ENCODE measurements around the gene TBXAS1.
A peak's percentile ranks its signal among the peaks of the same experiment; 100 is the strongest.

TBXAS1 gene

GRCh38 chr7:140035400-140036223 is 206.5 kb downstream of the TBXAS1 start:
- no peak overlapping the region for H3K4me3 Mint-ChIP-seq
- peaks cover 50% of the 10 kb centered on the region for H3K36me3 Mint-ChIP-seq
- H3K27ac Mint-ChIP-seq, result peak overlapping the region; percentile 48
- peaks cover 35% of the 10 kb centered on the region for H3K4me1 Mint-ChIP-seq
- no peak for DNase-seq (ENCODE audit: low spot score in 2 of 2)
- ATAC-seq, result no peak
- H3K9me3 Mint-ChIP-seq, result no peaks in the 10 kb centered on the region

GRCh38 chr7:140036224-140036962 is 207.3 kb downstream of the TBXAS1 start:
- peak; percentile 83 for ATAC-seq
- Mint-ChIP-seq H3K9me3 (no peaks in the 10 kb centered on the region), H3K36me3 (peaks cover 51% of the 10 kb centered on the region), H3K4me1 (peaks cover 35% of the 10 kb centered on the region), H3K4me3 (no peak overlapping the region), H3K27ac (peak overlapping the region; percentile 45)
- DNase-seq (ENCODE audit: low spot score in 2 of 2), result no peak

- peaks cover 35% of the 10 kb centered on the region for H3K4me1 Mint-ChIP-seq
- no peak for DNase-seq (ENCODE audit: low spot score in 2 of 2)
- H3K36me3 Mint-ChIP-seq, result peaks cover 40% of the 10 kb centered on the region
- no peak overlapping the region for H3K4me3 Mint-ChIP-seq
- peak overlapping the region; percentile 60 for H3K27ac Mint-ChIP-seq
- no peaks in the 10 kb centered on the region for H3K9me3 Mint-ChIP-seq
- ATAC-seq, result no peak
These were observed 210.0 kb downstream of the TBXAS1 start for GRCh38 chr7:140039066-140039465.

- Mint-ChIP-seq H3K36me3 (peaks cover 47% of the 10 kb centered on the region), H3K4me1 (peaks cover 35% of the 10 kb centered on the region), H3K27ac (peak overlapping the region; percentile 54), H3K4me3 (no peak overlapping the region), H3K9me3 (no peaks in the 10 kb centered on the region)
- ATAC-seq (no peak), DNase-seq (ENCODE audit: low spot score in 2 of 2) (no peak)
These were observed 210.8 kb downstream of the TBXAS1 start for GRCh38 chr7:140039896-140040295.

DNA sequence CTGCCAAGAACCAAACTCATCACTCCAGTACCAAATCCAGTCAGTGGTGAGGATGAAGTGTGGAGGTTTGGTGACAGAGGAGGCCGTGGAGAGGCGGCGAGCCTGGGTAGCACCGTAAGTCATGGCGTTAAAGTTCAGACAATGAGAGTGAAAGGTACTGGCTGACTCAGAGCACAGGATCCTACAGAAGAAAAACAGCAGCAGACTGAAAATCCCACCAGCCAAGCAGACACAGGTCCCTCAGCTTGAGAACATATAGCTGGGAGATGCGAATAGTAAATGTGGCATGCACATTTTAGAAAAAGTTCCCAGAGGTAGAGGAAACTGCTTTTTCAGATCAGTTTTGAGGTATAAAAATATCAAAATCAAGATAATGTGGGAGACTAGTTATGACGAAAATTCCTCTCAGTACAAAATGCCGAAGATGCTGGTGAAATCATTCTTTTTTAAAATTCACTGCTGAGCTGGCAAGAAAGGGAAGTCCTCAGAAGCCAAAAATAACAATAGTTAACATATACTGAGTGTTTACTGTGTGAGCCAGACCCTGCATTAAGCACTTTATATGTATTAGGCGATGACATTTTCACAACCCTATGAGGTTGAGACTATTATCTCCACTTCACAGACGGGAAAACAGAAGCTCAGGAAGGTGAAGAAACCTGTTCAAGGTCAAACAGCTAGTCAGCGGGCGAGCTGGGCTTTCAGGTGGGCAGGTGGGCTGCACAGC is 212.8 kb downstream of the TBXAS1 start:
- H3K9me3 Mint-ChIP-seq, result no peaks in the 10 kb centered on the region
- DNase-seq (ENCODE audit: low spot score in 2 of 2) (no peak), ATAC-seq (no peak)
- peaks cover 18% of the 10 kb centered on the region for H3K4me1 Mint-ChIP-seq
- H3K27ac Mint-ChIP-seq, result no peak overlapping the region
- peaks cover 50% of the 10 kb centered on the region for H3K36me3 Mint-ChIP-seq
- H3K4me3 Mint-ChIP-seq, result no peak overlapping the region

GRCh38 chr7:140042386-140042670 is 213.3 kb downstream of the TBXAS1 start:
- Mint-ChIP-seq H3K27ac (no peak overlapping the region), H3K9me3 (no peaks in the 10 kb centered on the region), H3K36me3 (peaks cover 45% of the 10 kb centered on the region), H3K4me1 (peaks cover 15% of the 10 kb centered on the region), H3K4me3 (no peak overlapping the region)
- no peak for DNase-seq (ENCODE audit: low spot score in 2 of 2)
- ATAC-seq, result no peak

DNA sequence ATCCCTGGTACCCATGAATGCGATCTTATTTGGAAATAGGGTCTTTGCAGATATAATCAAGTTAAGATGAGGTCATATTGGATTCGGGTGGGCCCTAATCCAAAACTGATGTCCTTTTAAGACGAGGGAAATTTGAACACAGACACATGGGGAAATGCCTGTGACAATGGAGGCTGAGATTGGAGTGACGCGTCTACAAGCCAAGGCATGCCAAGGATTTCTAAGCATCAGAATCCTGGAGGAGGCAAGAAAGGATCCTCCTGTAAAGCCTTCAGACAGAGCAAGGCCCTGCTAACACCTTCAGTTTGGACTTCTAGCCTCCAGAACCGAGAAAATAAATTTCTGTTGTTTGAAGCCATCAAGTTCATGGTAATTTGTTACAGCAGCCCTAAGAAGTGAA is 215.2 kb downstream of the TBXAS1 start:
- Mint-ChIP-seq H3K4me1 (peaks cover 14% of the 10 kb centered on the region), H3K27ac (peak overlapping the region; percentile 24), H3K36me3 (peaks cover 39% of the 10 kb centered on the region), H3K4me3 (no peak overlapping the region), H3K9me3 (no peaks in the 10 kb centered on the region)
- DNase-seq (ENCODE audit: low spot score in 2 of 2) (no peak), ATAC-seq (no peak)

DNA sequence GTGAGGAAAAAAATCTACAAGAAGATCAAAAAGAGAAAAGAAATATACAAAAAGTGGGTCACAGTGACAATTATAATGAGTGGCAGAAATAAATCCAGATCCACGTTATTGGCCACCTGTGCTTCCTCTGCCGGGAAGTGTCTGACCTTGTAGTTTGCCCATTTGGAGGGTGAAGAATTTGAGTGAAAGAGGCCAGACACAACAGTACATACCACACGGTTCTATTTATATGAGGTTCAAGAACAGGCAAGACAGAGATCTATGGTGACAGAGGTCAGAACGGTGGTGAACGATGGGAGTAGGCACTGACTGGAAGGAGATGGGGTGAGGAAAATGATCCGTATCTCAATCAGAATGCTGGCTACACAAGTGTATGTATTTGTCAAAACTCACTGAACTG is 216.6 kb downstream of the TBXAS1 start:
- peaks cover 43% of the 10 kb centered on the region for H3K36me3 Mint-ChIP-seq
- H3K9me3 Mint-ChIP-seq, result no peaks in the 10 kb centered on the region
- ATAC-seq (no peak), DNase-seq (ENCODE audit: low spot score in 2 of 2) (no peak)
- peaks cover 10% of the 10 kb centered on the region for H3K4me1 Mint-ChIP-seq
- H3K4me3 Mint-ChIP-seq, result no peak overlapping the region
- H3K27ac Mint-ChIP-seq, result no peak overlapping the region

DNA sequence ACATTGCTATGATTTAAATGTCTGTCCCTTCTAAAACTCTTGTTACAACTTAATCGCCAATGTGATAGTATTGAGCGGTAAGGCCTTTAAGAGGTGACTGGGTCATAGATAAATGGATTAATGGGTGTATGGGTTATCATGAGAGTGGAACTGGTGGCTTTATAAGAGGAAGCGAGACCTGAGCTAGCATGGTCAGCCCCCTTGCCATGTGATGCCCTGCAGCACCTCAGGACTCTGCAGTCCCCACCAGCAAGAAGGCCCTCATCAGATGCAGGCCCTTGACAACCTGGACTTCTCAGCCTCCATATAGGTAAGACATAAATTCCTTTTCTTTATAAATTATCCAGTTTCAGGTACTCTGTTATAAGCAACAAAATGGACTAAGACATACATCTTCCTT is 218.1 kb downstream of the TBXAS1 start:
- peaks cover 10% of the 10 kb centered on the region for H3K4me1 Mint-ChIP-seq
- ATAC-seq (no peak), DNase-seq (ENCODE audit: low spot score in 2 of 2) (no peak)
- peaks cover 34% of the 10 kb centered on the region for H3K36me3 Mint-ChIP-seq
- H3K27ac Mint-ChIP-seq, result no peak overlapping the region
- H3K4me3 Mint-ChIP-seq, result no peak overlapping the region
- no peaks in the 10 kb centered on the region for H3K9me3 Mint-ChIP-seq

DNA sequence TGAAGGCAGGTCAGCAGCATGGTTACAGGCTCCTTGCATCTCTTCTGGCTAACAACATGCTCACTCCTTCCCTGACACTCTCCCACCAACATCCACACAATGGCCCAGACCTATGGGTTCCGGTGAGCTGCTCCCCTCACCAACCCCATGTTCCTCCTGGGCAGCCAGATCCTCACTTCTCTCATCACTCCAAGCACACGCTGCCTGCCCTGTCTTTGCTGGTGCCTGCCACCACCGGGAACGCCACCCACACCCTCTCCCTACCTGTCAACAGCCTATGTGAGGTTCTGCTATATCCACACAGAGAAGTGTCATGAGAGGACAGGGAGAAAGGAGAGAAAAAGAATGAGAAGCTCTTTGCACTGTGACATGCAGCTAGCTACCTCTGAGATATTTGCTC is 219.1 kb downstream of the TBXAS1 start:
- ATAC-seq (no peak), DNase-seq (ENCODE audit: low spot score in 2 of 2) (no peak)
- Mint-ChIP-seq H3K9me3 (no peaks in the 10 kb centered on the region), H3K36me3 (peaks cover 40% of the 10 kb centered on the region), H3K4me1 (peaks cover 13% of the 10 kb centered on the region), H3K4me3 (no peak overlapping the region), H3K27ac (no peak overlapping the region)

DNA sequence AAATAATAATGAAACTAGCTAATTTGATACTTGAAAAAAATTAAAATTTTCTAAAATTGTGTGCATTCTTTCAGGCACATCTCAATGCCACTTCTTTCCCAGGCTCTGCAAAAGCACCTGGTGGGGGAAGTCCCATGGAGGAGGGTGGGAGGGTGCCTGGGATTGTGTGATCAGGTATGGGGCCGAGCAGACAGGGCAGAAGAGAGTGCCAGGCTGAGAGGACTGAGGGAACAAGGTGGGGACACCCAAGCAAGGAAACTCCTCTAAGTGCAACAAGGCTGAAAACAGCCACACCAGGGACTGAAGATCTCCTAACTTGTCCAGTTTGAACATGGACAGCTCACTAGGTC is 219.9 kb downstream of the TBXAS1 start:
- no peak overlapping the region for H3K4me3 Mint-ChIP-seq
- ATAC-seq, result no peak
- no peak for DNase-seq (ENCODE audit: low spot score in 2 of 2)

DNA sequence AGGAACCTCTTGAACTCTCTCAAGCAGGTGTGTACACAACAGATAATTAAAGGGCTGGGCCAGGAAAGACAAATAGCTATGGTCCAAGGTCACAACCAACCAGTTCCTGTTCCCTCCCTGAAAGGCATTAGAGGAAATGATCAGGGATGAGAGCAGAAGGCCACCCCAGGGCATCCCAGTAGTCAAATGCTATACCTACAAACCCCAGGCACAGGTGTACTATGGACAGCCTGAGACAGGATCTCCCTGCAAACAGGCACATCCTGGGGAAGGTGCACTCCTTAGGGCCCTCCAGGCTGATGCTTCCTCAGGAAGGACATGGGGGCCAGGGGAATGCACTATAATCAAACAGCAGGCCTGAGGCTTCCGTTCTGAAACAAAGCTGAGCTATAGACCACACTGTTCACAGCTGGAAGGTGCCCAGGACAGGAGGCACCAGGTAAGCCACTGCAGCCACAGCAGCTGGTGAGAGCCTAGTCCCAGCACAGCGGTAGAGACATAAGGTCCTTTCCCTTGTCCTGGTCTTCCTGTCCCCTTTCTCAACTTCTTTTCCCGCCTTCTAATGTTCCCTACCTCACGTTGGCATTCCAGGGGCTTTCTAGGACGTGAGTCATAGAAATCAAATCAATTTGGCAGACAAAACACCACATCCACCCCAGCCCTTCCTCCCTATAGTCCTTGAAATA is 220.4 kb downstream of the TBXAS1 start:
- H3K9me3 Mint-ChIP-seq, result no peaks in the 10 kb centered on the region
- DNase-seq (ENCODE audit: low spot score in 2 of 2) (no peak), ATAC-seq (no peak)

More for the DNA sequence above, 219.9 kb downstream of the TBXAS1 start:
- peaks cover 21% of the 10 kb centered on the region for H3K4me1 Mint-ChIP-seq
- peaks cover 39% of the 10 kb centered on the region for H3K36me3 Mint-ChIP-seq
- no peak overlapping the region for H3K27ac Mint-ChIP-seq
- no peaks in the 10 kb centered on the region for H3K9me3 Mint-ChIP-seq

GRCh38 chr7:140050100-140050499 is 221.0 kb downstream of the TBXAS1 start:
- DNase-seq (ENCODE audit: low spot score in 2 of 2) (no peak), ATAC-seq (no peak)
- Mint-ChIP-seq H3K27ac (no peak overlapping the region), H3K36me3 (peaks cover 31% of the 10 kb centered on the region), H3K9me3 (no peaks in the 10 kb centered on the region), H3K4me3 (no peak overlapping the region), H3K4me1 (peaks cover 27% of the 10 kb centered on the region)

More for the DNA sequence above, 220.4 kb downstream of the TBXAS1 start:
- Mint-ChIP-seq H3K36me3 (peaks cover 37% of the 10 kb centered on the region), H3K4me3 (no peak overlapping the region), H3K4me1 (peaks cover 26% of the 10 kb centered on the region), H3K27ac (no peak overlapping the region)

DNA sequence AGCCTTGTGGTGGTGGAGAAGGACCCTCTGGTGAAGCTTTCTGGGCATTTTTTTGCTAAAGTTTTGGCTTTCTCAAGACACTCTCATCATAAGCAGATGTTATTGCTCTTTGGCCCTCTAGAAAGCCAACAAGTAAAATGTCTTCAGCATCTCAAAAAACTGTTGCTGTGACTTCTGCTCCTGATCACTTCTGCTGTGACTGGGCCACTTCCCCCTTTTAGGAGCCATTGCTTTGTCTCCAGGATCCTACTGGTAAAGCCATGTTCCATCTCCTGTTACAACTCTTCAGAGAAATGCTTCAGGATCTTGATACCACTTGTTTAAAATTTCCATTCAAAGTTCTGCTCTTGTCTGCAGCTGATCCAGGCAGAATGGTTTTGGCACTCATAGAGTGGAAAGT is 222.8 kb downstream of the TBXAS1 start:
- DNase-seq (ENCODE audit: low spot score in 2 of 2) (no peak), ATAC-seq (no peak)
- no peak overlapping the region for H3K4me3 Mint-ChIP-seq
- H3K9me3 Mint-ChIP-seq, result no peaks in the 10 kb centered on the region
- peaks cover 21% of the 10 kb centered on the region for H3K36me3 Mint-ChIP-seq
- H3K27ac Mint-ChIP-seq, result no peak overlapping the region
- peaks cover 39% of the 10 kb centered on the region for H3K4me1 Mint-ChIP-seq

DNA sequence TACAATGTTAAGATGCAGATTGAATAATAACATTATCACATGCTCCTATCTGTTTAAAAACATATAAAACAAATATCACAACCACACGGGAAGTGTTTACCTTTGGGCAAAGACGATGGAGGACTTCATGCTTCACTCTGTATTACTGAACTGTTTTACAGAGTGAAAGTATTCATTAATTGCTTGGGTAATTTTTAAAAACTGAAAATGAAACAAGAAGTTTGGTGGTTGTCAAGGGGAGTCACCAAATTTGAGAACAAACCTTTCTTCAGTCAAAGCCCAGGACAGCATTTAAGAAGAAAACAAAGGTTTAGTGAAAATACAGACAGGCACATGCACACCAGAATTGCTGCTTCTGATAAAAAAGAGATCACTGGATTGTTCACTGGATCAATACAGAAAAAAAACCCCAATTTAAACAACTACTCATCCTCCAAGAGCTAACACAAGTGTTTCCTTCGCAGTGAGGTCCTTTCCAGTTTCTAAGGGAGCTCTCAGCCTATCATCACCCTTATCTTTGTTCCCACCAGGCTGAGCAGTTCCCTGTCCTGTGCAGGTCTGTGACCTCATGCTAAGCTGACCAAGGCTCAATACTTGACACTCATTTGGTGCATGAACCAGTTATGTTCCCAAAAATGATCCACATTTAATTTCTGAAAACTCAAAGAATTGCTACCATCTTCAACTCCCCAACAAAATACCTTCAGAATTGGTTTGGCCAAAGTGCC is 224.9 kb downstream of the TBXAS1 start:
- Mint-ChIP-seq H3K4me1 (peaks cover 42% of the 10 kb centered on the region), H3K9me3 (no peaks in the 10 kb centered on the region), H3K36me3 (peaks cover 28% of the 10 kb centered on the region), H3K27ac (peak overlapping the region; percentile 64), H3K4me3 (peak overlapping the region; percentile 9)
- ATAC-seq, result no peak
- no peak for DNase-seq (ENCODE audit: low spot score in 2 of 2)

All from stimulated activated effector memory CD8-positive, alpha-beta T cell treated with anti-CD3 and anti-CD28 coated beads, Interleukin-12 subunit alpha, Interleukin-12 subunit beta, amount 100 ng/mL, for 72 hours (primary cell).